GM19240 (cell line): ENCODE results near the gene RNF182.

ENCODE experiments used
- DNase-seq: peaks from one replicate; pipeline ENCODE4 v3.0.0; 2011; ENCODE audit warnings: low spot score; ENCODE audit not compliant: insufficient read length

The RNF182 gene

GRCh38 chr6:14029605-14030004 is 104.9 kb downstream of the RNF182 start:
- no peak for DNase-seq
